Measurements from ENCODE around the gene EEF1E1.
A peak's percentile ranks its signal among the peaks of the same experiment; 100 is the strongest.

The EEF1E1 gene

GRCh38 chr6:8087870-8088754 lies 14.2 kb downstream of the EEF1E1 start:
- DNase-seq: no peak

- no peak for DNase-seq
These were observed 15.5 kb downstream of the EEF1E1 start for GRCh38 chr6:8086755-8087306.

- DNase-seq: no peak
These were observed 17.3 kb downstream of the EEF1E1 start for GRCh38 chr6:8085053-8085511.

GRCh38 chr6:8084586-8084985 lies 17.8 kb downstream of the EEF1E1 start:
- no peak for DNase-seq

- no peak for DNase-seq
These were observed 19.1 kb downstream of the EEF1E1 start for GRCh38 chr6:8082954-8083858.

GRCh38 chr6:8082572-8082953 lies 19.8 kb downstream of the EEF1E1 start:
- DNase-seq: no peak

- DNase-seq: no peak
These were observed 21.8 kb downstream of the EEF1E1 start for GRCh38 chr6:8080362-8081151.

- DNase-seq: no peak
These were observed 23.2 kb downstream of the EEF1E1 start for GRCh38 chr6:8079126-8079525.

GRCh38 chr6:8077991-8078390 lies 24.4 kb downstream of the EEF1E1 start:
- DNase-seq: no peak

GRCh38 chr6:8075704-8076103 lies 26.6 kb downstream of the EEF1E1 start:
- no peak for DNase-seq

GRCh38 chr6:8075185-8075584 lies 27.2 kb downstream of the EEF1E1 start:
- no peak for DNase-seq

- no peak for DNase-seq
These were observed 28.1 kb downstream of the EEF1E1 start for GRCh38 chr6:8074213-8074612.

- no peak for DNase-seq
These were observed 28.6 kb downstream of the EEF1E1 start for GRCh38 chr6:8073758-8074157.

GRCh38 chr6:8070718-8071117 lies 31.6 kb downstream of the EEF1E1 start:
- no peak for DNase-seq

GRCh38 chr6:8069631-8070284 lies 32.6 kb downstream of the EEF1E1 start:
- DNase-seq: no peak

- DNase-seq: no peak
These were observed 33.2 kb downstream of the EEF1E1 start for GRCh38 chr6:8069151-8069550.

- DNase-seq: no peak
These were observed 36.2 kb downstream of the EEF1E1 start for GRCh38 chr6:8066108-8066507.

GRCh38 chr6:8065519-8065911 lies 36.8 kb downstream of the EEF1E1 start:
- DNase-seq: no peak

- peak; percentile 1 for DNase-seq
These were observed 37.5 kb downstream of the EEF1E1 start for GRCh38 chr6:8064638-8065518.

GRCh38 chr6:8063761-8064637 lies 38.3 kb downstream of the EEF1E1 start, which contains the start of gene BLOC1S5:
TSS of gene BLOC1S5 (minus strand) at chr6:8064389. CDS start at chr6:8064376, 13 bp downstream.
- peak; percentile 96 for DNase-seq

All from CD4-positive, alpha-beta T cell treated with Interleukin-4 for 4 hours (primary cell).